Neural progenitor cell (in vitro differentiated cells): ENCODE results near the gene TECTA. TPM values are rescaled to one million over a fixed set of nuclear protein-coding genes. Genes with fewer than 3 reads are reported as not detected.

Source experiments
- DNase-seq: peaks from one replicate; pipeline ENCODE4 v3.0.0-alpha.2; 2016; ENCODE audit warnings: low spot score
- H2AFZ ChIP-seq: fragments of 200-600 bp; sonication (generic); replicated peaks from 2 replicates; pipeline ENCODE4 v1.6.1; 2016; ENCODE audit warnings: antibody characterized with exemption
- H3F3A ChIP-seq: fragments of 200-600 bp; sonication (generic); 2 replicates; pipeline ENCODE4 v1.6.1; 2016; ENCODE audit warnings: antibody characterized with exemption, low read depth
- H3K27ac ChIP-seq: fragments of 200-600 bp; sonication (generic); 2 replicates; pipeline ENCODE4 v1.5.1; 2016; ENCODE audit warnings: mild to moderate bottlenecking
- H3K27me3 ChIP-seq: fragments of 200-600 bp; sonication (generic); 2 replicates; pipeline ENCODE4 v1.6.1; 2016; ENCODE audit warnings: mild to moderate bottlenecking, moderate library complexity
- H3K36me3 ChIP-seq: fragments of 200-600 bp; sonication (generic); 2 replicates; pipeline ENCODE4 v1.5.1; 2016
- H3K4me1 ChIP-seq: fragments of 200-600 bp; sonication (generic); 2 replicates; pipeline ENCODE4 v1.6.1; 2016; ENCODE audit warnings: mixed run types
- H3K4me2 ChIP-seq: fragments of 200-600 bp; sonication (generic); 2 replicates; pipeline ENCODE4 v1.6.1; 2016
- H3K4me3 ChIP-seq: fragments of 200-600 bp; sonication (generic); 2 replicates; pipeline ENCODE4 v1.5.1; 2016
- H3K79me2 ChIP-seq: fragments of 200-600 bp; sonication (generic); 2 replicates; pipeline ENCODE4 v1.6.1; 2016; ENCODE audit warnings: low read depth
- H3K9ac ChIP-seq: fragments of 200-600 bp; sonication (generic); 2 replicates; pipeline ENCODE4 v1.6.1; 2016
- H3K9me3 ChIP-seq: fragments of 200-600 bp; sonication (generic); 2 replicates; pipeline ENCODE4 v1.5.1; 2016; ENCODE audit warnings: low read depth
- H4K20me1 ChIP-seq: fragments of 200-600 bp; sonication (generic); 2 replicates; pipeline ENCODE4 v1.6.1; 2016; ENCODE audit warnings: low read depth
- H3K27ac Mint-ChIP-seq: 3 replicates; pipeline ENCODE4 v1.8.0; 2021; ENCODE audit warnings: mixed read lengths
- H3K27me3 Mint-ChIP-seq: 2 replicates; pipeline ENCODE4 v1.8.0; 2022; ENCODE audit warnings: low read depth, mild to moderate bottlenecking, inconsistent platforms, moderate library complexity, mixed read lengths; ENCODE audit not compliant: insufficient read depth
- H3K36me3 Mint-ChIP-seq: 3 replicates; pipeline ENCODE4 v1.8.0; 2021; ENCODE audit warnings: mixed read lengths
- H3K4me1 Mint-ChIP-seq: 3 replicates; pipeline ENCODE4 v1.8.0; 2021; ENCODE audit warnings: mixed read lengths
- H3K4me3 Mint-ChIP-seq: 3 replicates; pipeline ENCODE4 v1.8.0; 2021; ENCODE audit warnings: mild to moderate bottlenecking, moderate library complexity, mixed read lengths
- H3K9me3 Mint-ChIP-seq: 3 replicates; pipeline ENCODE4 v1.8.0; 2020; ENCODE audit warnings: mixed read lengths
- CTCF ChIP-seq: fragments of 200-600 bp; sonication (generic); IDR thresholded peaks from 2 replicates; pipeline ENCODE4 v1.5.1; 2017; ENCODE audit warnings: antibody characterized with exemption, mild to moderate bottlenecking
- EZH2 ChIP-seq: fragments of 200-600 bp; sonication (generic); IDR thresholded peaks from 2 replicates; pipeline ENCODE4 v1.6.1; 2017; ENCODE audit warnings: antibody characterized with exemption, mild to moderate bottlenecking, moderate library complexity
- EZH2phosphoT487 ChIP-seq: fragments of 200-600 bp; sonication (generic); IDR thresholded peaks from 2 replicates; pipeline ENCODE4 v1.6.1; 2017; ENCODE audit warnings: antibody characterized with exemption
- total RNA-seq: library from RNA; depleted of rRNA; stranded (reverse); fragments of >200 nt; gene quantifications from 2 replicates; pipeline ENCODE4 v1.2.3, GENCODE V29; 2015; ENCODE audit warnings: low replicate concordance

TECTA gene
- total RNA-seq, 1 donor from 2014 or later: 0.84 TPM

- Histone ChIP-seq H3K9ac (no peak overlapping the region), H3K4me1 (peaks cover 16% of the 10 kb centered on the region), H3K4me3 (no peak overlapping the region), H3K36me3 (no peaks in the 10 kb centered on the region), H3F3A (peaks cover 4% of the 10 kb centered on the region), H4K20me1 (no peaks in the 10 kb centered on the region), H3K9me3 (no peaks in the 10 kb centered on the region), H2AFZ (no peak overlapping the region), H3K27ac (no peak overlapping the region), H3K79me2 (no peaks in the 10 kb centered on the region), H3K4me2 (no peak overlapping the region), H3K27me3 (no peaks in the 10 kb centered on the region)
- H3K9me3 Mint-ChIP-seq: no peaks in the 10 kb centered on the region
- no peaks in the 10 kb centered on the region for H3K36me3 Mint-ChIP-seq
- TF ChIP-seq EZH2 (no peak), CTCF (no peak), EZH2phosphoT487 (no peak)
- no peak overlapping the region for H3K27ac Mint-ChIP-seq
- no peak for DNase-seq
- H3K4me3 Mint-ChIP-seq: no peak overlapping the region
- H3K27me3 Mint-ChIP-seq: no peaks in the 10 kb centered on the region
- H3K4me1 Mint-ChIP-seq: peaks cover 15% of the 10 kb centered on the region
These were observed 4.0 kb downstream of the TECTA start for GRCh38 chr11:121105063-121105480.

GRCh38 chr11:121105481-121106195 lies 4.6 kb downstream of the TECTA start:
- no peaks in the 10 kb centered on the region for H4K20me1 ChIP-seq
- no peak overlapping the region for H3K4me2 ChIP-seq
- no peak for DNase-seq
- H3K9me3 ChIP-seq: no peaks in the 10 kb centered on the region
- no peak overlapping the region for H3K4me3 ChIP-seq
- H3K9ac ChIP-seq: no peak overlapping the region
- H3K79me2 ChIP-seq: no peaks in the 10 kb centered on the region
- no peaks in the 10 kb centered on the region for H3K27me3 ChIP-seq
- H3K27ac Mint-ChIP-seq: peak overlapping the region; percentile 21
- TF ChIP-seq CTCF (no peak), EZH2 (no peak), EZH2phosphoT487 (no peak)
- H3K4me3 Mint-ChIP-seq: no peak overlapping the region
- H3K4me1 ChIP-seq: peaks cover 10% of the 10 kb centered on the region
- no peak overlapping the region for H3K27ac ChIP-seq
- H3K36me3 Mint-ChIP-seq: no peaks in the 10 kb centered on the region
- no peaks in the 10 kb centered on the region for H3K27me3 Mint-ChIP-seq
- H3F3A ChIP-seq: peaks cover under 1% of the 10 kb centered on the region
- no peak overlapping the region for H2AFZ ChIP-seq
- no peaks in the 10 kb centered on the region for H3K36me3 ChIP-seq
- H3K9me3 Mint-ChIP-seq: no peaks in the 10 kb centered on the region
- H3K4me1 Mint-ChIP-seq: peaks cover 15% of the 10 kb centered on the region

GRCh38 chr11:121106812-121107211 lies 5.8 kb downstream of the TECTA start:
- TF ChIP-seq EZH2phosphoT487: no peak
- TF ChIP-seq EZH2: no peak
- no peak for TF ChIP-seq CTCF
- Histone ChIP-seq H3K9ac (no peak overlapping the region), H4K20me1 (no peaks in the 10 kb centered on the region), H3K27ac (no peak overlapping the region), H2AFZ (no peak overlapping the region), H3K4me2 (no peak overlapping the region), H3K36me3 (no peaks in the 10 kb centered on the region), H3K9me3 (no peaks in the 10 kb centered on the region), H3K27me3 (peaks cover 5% of the 10 kb centered on the region), H3K4me1 (no peaks in the 10 kb centered on the region), H3K79me2 (no peaks in the 10 kb centered on the region), H3F3A (no peaks in the 10 kb centered on the region), H3K4me3 (no peak overlapping the region)
- Mint-ChIP-seq H3K9me3 (no peaks in the 10 kb centered on the region), H3K27ac (no peak overlapping the region), H3K27me3 (no peaks in the 10 kb centered on the region), H3K4me1 (peaks cover 21% of the 10 kb centered on the region), H3K36me3 (no peaks in the 10 kb centered on the region), H3K4me3 (no peak overlapping the region)
- DNase-seq: no peak
